Fibroblast of the aortic adventitia (primary cell): ENCODE data around the gene PEX14. TPM values are rescaled to one million over a fixed set of nuclear protein-coding genes. Genes with fewer than 3 reads are reported as not detected.
A peak's percentile ranks its signal among the peaks of the same experiment; 100 is the strongest.

Source experiments
- DNase-seq: peaks from one replicate; pipeline ENCODE4 v3.0.0-alpha.2; 2010; ENCODE audit warnings: low read depth
- H3K4me3 ChIP-seq: 2 replicates; pipeline ENCODE4 v1.5.1; 2011; ENCODE audit warnings: low read depth, mild to moderate bottlenecking, control low read depth, low read length, moderate library complexity
- CTCF ChIP-seq: IDR thresholded peaks from 2 replicates; pipeline ENCODE4 v1.5.1; 2011; ENCODE audit warnings: mild to moderate bottlenecking, low read length, control low read depth, inconsistent platforms; ENCODE audit not compliant: insufficient read depth
- total RNA-seq: library from RNA; depleted of rRNA; stranded (reverse); fragments of >200 nt; gene quantifications from 2 replicates; pipeline ENCODE4 v1.2.3, GENCODE V29; 2012; ENCODE audit warnings: low replicate concordance

PEX14 gene
- total RNA-seq, 1 donor = 12.2 TPM

DNA sequence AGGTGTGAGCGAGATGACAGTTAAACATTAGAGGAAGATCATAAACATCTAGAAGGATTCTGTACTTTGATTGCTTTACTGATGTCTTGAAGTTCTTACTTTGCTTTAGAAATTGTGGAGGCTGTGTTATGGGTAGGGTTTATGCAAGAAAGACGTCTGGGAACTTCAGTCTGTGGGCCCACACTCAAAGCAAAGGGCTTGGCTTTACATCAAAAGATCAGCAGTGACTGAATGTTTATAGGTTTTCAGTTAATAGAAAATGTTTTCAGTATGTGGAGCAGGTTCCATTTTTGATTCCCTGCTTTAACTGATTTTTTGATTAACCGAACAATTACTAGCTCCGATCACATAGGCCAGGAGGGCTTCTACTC is 31.9 kb downstream of the PEX14 start:
- DNase-seq = no peak
- no peak for TF ChIP-seq CTCF
- H3K4me3 ChIP-seq = no peak overlapping the region

GRCh38 chr1:10507111-10507879 is 32.5 kb downstream of the PEX14 start:
- TF ChIP-seq CTCF = peak; percentile 96
- no peak overlapping the region for H3K4me3 ChIP-seq
- peak; percentile 92 for DNase-seq

DNA sequence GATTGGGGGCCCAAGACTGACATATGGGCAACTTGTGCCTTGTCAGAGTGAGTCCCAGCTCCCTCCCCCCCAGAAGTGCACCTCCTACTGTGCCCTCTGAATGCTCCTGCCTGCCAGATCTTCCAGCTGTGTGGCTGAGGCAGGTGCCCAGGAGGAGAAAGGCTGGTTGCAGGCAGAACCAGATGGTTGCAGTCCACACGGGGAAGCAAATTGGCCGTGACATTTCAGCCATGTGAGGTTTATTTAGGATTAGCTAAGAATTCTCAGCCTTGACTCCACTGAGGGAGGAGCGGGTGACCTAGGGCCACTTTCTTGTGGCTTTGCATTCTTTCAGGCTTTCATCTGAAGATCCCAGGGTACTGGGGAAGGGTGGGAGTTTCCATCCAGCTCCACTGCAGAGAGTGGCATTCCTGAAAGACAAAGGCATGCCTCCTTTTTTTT is 33.8 kb downstream of the PEX14 start:
- no peak for DNase-seq
- H3K4me3 ChIP-seq = no peak overlapping the region
- no peak for TF ChIP-seq CTCF

DNA sequence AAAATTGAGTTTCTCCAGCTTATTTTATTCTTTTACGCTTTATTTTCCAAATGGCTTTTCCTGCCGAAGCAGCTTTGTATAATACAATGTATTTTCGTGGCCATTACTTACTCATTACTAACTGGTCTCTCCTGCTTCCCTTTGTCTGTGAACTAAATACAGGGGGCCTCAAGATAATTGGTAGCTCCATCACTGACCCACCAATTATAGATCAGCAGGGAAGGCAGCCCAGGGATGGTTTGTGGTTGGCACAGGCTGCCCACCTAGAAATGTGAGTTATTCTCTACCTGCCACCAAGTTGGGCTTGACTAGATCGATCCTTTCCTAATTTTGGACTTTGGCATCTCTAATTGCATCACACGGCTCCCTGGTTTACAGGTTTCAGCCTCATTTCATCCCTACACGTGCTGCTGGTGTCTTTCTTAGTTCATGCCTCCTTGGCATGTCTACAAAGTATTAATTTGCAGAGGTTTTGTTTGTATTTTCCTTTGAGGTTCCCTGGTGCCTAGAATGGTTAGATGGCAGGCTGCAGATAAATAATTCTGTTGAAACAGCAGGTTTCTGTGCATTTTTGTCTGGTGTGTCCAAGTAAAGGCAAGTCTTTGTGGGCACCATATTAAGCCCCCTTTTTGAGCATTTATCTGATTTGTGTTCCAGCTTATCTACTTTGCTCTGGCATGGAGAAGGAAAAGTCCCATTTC is 35.2 kb downstream of the PEX14 start:
- H3K4me3 ChIP-seq = no peak overlapping the region
- no peak for TF ChIP-seq CTCF
- no peak for DNase-seq

DNA sequence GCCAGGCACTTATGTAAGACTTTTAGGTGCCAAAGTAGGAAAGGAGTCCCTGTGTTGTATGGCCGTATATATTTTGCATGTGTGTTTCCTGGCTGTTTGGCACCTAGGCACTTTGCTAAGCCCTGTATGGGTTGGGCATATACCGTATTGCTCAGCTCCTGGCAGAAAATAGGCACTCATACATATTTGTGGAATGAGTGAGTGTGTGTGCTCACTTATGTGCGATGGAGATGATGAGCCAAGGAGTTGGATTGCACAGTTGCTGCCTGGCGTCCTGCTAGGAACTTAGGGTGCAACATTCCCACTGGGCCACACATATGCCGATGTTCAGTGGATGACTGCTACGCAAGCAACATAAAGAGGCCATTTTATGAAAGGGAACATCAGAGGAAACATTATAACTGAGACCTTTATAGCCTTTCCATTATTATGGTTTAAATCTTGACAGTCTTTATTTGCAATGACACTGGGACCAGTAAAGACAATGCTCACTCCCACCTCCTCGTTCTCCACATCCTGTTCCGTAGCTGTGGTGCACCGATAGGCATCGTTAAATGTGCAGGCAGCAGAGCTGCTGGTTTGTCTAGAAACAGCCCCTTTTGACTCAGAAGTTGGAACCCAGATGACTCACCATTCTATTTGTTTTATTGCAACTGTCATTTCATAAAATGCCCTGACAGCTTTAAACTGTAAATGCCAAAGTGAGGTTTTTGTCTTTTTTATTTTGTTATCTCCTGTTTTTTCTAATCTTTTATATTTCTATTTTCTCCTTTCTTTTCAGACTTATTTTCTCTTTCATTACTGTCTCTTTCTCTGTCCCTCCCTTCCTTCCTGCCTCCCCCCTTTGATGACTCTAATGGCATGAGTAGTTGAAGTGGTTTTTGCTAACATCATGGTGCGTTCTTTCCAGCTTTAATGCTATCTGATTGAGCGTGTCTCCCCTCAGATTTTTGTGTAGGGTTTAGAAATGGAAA is 36.1 kb downstream of the PEX14 start:
- H3K4me3 ChIP-seq = peak overlapping the region; percentile 15
- no peak for TF ChIP-seq CTCF
- DNase-seq = peak; percentile 93

DNA sequence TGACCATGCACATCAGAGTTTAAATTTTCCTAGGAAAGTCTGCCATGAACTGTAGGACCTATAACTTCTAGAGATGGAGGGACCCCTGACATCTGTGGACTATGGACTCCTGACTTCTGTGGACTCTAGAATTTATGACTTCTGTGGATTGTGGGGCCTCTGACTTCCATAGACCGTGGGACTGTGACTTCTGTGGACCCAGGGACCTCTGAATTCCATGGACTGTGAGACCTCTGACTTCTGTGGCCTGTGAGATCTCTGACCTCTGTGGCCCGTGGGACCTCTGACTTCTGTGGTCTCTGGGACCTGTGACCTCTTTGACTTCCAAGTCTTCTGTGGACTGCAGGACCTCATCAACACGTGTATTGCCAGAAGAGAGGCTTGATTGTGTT is 36.7 kb downstream of the PEX14 start:
- no peak overlapping the region for H3K4me3 ChIP-seq
- DNase-seq = no peak
- no peak for TF ChIP-seq CTCF
